Measurements from ENCODE around the gene CD226. TPM values are rescaled to one million over a fixed set of nuclear protein-coding genes. Genes with fewer than 3 reads are reported as not detected.

The CD226 gene
- total RNA-seq, 1 donor from 2014 or later, result not detected

DNA sequence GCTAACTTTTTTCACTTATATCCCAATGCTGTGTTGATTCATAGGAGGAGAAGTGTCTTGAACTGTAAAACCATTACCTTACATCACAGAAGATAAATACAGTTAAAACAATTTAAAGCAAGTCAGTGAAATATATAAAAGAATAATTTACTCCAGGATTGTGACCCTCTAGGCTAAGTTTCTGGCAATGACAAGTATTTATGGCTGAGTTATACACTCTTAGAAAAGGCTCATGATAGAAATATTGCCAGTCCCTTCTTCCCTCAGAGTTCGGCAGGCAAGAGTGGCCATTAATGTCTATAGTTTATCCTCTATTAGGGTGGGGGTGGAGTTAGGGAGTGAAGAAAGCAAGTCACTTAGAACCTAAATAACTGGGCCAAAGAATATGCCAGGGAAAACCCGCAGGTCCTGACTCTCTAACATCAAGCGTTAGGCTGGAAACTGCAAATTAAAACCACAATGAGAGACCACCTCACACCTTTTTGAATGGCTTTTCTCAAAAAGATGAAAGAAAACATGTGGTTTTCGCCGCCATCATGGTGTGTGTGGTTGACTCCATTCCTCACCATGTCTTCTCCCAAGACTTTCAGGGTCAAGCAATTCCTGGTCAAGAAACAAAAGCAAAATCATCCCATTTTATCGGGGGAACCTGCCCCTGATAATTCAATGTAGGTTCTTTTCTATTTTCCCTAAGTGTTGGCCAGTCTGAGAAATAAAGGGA lies 69.3 kb downstream of the CD226 start:
- Histone ChIP-seq H3K4me2 (no peak overlapping the region), H3K4me1 (no peaks in the 10 kb centered on the region), H2AFZ (replicated peaks) (no peak overlapping the region), H3K27me3 (no peaks in the 10 kb centered on the region), H3K27ac (no peak overlapping the region), H3F3A (ENCODE audit: low read depth) (no peaks in the 10 kb centered on the region), H3K36me3 (no peaks in the 10 kb centered on the region), H3K4me3 (no peak overlapping the region), H3K9ac (no peak overlapping the region), H4K20me1 (ENCODE audit: low read depth) (no peaks in the 10 kb centered on the region), H3K79me2 (ENCODE audit: low read depth) (no peaks in the 10 kb centered on the region), H3K9me3 (ENCODE audit: low read depth) (no peaks in the 10 kb centered on the region)
- TF ChIP-seq EZH2 (IDR thresholded peaks at IDR 0.05), result no peak
- H3K36me3 Mint-ChIP-seq, result no peaks in the 10 kb centered on the region
- H3K4me1 Mint-ChIP-seq, result peaks cover 33% of the 10 kb centered on the region
- peak overlapping the region; percentile 44 for H3K4me3 Mint-ChIP-seq
- DNase-seq (ENCODE audit: low spot score), result no peak
- peaks cover 3% of the 10 kb centered on the region for H3K27me3 Mint-ChIP-seq (ENCODE audit: insufficient read depth, low read depth)
- H3K27ac Mint-ChIP-seq, result peak overlapping the region; percentile 51
- peaks cover 2% of the 10 kb centered on the region for H3K9me3 Mint-ChIP-seq

DNA sequence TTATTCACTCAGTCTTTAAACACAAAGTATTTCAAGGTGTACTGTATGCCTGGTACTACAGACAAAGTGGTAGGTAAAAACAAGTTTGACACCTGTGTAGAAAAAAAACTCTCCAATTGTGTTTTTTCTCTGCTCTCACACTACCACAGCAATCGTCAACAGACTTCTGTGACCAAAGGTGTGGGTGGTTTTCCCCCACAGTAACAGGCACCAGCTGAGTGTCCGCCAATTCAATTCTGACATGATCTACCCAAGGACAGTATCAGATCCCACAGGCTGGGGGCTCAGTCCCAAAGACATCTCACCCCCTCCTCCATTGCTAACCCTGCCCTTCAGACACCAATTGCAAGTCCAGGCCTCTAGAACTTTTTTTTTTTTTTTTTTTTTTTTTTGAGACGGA lies 71.2 kb downstream of the CD226 start:
- no peaks in the 10 kb centered on the region for H3K27me3 ChIP-seq
- no peak for DNase-seq (ENCODE audit: low spot score)
- TF ChIP-seq EZH2 (IDR thresholded peaks at IDR 0.05) (no peak), EZH2phosphoT487 (IDR thresholded peaks at IDR 0.05) (no peak)
- TF ChIP-seq, protein P1, sequence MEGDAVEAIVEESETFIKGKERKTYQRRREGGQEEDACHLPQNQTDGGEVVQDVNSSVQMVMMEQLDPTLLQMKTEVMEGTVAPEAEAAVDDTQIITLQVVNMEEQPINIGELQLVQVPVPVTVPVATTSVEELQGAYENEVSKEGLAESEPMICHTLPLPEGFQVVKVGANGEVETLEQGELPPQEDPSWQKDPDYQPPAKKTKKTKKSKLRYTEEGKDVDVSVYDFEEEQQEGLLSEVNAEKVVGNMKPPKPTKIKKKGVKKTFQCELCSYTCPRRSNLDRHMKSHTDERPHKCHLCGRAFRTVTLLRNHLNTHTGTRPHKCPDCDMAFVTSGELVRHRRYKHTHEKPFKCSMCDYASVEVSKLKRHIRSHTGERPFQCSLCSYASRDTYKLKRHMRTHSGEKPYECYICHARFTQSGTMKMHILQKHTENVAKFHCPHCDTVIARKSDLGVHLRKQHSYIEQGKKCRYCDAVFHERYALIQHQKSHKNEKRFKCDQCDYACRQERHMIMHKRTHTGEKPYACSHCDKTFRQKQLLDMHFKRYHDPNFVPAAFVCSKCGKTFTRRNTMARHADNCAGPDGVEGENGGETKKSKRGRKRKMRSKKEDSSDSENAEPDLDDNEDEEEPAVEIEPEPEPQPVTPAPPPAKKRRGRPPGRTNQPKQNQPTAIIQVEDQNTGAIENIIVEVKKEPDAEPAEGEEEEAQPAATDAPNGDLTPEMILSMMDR (IDR thresholded peaks at IDR 0.05), result no peak
- H3K27ac ChIP-seq, result no peak overlapping the region
- H3K27me3 Mint-ChIP-seq (ENCODE audit: insufficient read depth, low read depth), result peaks cover 3% of the 10 kb centered on the region
- no peak overlapping the region for H3K4me2 ChIP-seq
- no peaks in the 10 kb centered on the region for H4K20me1 ChIP-seq (ENCODE audit: low read depth)
- H3K27ac Mint-ChIP-seq, result no peak overlapping the region
- H3K36me3 ChIP-seq, result no peaks in the 10 kb centered on the region
- no peak overlapping the region for H3K4me3 ChIP-seq
- no peaks in the 10 kb centered on the region for H3K9me3 ChIP-seq (ENCODE audit: low read depth)
- peaks cover 40% of the 10 kb centered on the region for H3K4me1 Mint-ChIP-seq
- H3K4me3 Mint-ChIP-seq, result no peak overlapping the region
- H3K79me2 ChIP-seq (ENCODE audit: low read depth), result no peaks in the 10 kb centered on the region
- H3K9me3 Mint-ChIP-seq, result peaks cover 2% of the 10 kb centered on the region
- no peaks in the 10 kb centered on the region for H3K36me3 Mint-ChIP-seq
- H3K4me1 ChIP-seq, result no peaks in the 10 kb centered on the region
- H2AFZ ChIP-seq (replicated peaks), result no peak overlapping the region
- H3F3A ChIP-seq (ENCODE audit: low read depth), result no peaks in the 10 kb centered on the region
- H3K9ac ChIP-seq, result no peak overlapping the region

DNA sequence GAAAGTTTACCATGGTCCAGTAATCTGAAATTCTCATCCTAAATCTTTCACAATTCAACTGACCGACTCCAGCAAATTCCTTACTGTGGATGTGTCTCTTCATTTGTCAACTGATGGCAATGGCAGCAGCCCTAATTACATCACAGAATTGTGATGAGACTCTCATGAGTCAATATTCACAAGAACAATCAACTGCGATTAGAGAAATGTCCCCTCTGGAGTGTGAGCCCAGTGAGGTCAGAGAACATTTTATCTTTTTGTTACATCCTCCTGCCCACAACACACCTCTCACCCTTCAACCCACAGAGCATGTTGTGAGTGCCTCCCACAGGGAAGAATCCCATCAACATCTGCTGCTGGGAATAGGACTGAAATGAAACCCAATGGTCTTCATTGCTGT lies 73.6 kb downstream of the CD226 start:
- no peaks in the 10 kb centered on the region for H3K4me1 ChIP-seq
- H3K79me2 ChIP-seq (ENCODE audit: low read depth), result no peaks in the 10 kb centered on the region
- no peaks in the 10 kb centered on the region for H4K20me1 ChIP-seq (ENCODE audit: low read depth)
- H3K27ac Mint-ChIP-seq, result no peak overlapping the region
- H2AFZ ChIP-seq (replicated peaks), result peak overlapping the region; percentile 63
- no peak overlapping the region for H3K4me2 ChIP-seq
- peaks cover 6% of the 10 kb centered on the region for H3K27me3 Mint-ChIP-seq (ENCODE audit: insufficient read depth, low read depth)
- H3K27me3 ChIP-seq, result no peaks in the 10 kb centered on the region
- no peak overlapping the region for H3K27ac ChIP-seq
- H3K9me3 Mint-ChIP-seq, result peaks cover 2% of the 10 kb centered on the region
- no peak overlapping the region for H3K4me3 Mint-ChIP-seq
- H3K4me1 Mint-ChIP-seq, result peaks cover 43% of the 10 kb centered on the region
- no peak for DNase-seq (ENCODE audit: low spot score)
- no peaks in the 10 kb centered on the region for H3F3A ChIP-seq (ENCODE audit: low read depth)
- no peaks in the 10 kb centered on the region for H3K36me3 ChIP-seq
- no peak overlapping the region for H3K4me3 ChIP-seq
- TF ChIP-seq EZH2 (IDR thresholded peaks at IDR 0.05), result no peak
- H3K9me3 ChIP-seq (ENCODE audit: low read depth), result no peaks in the 10 kb centered on the region
- no peaks in the 10 kb centered on the region for H3K36me3 Mint-ChIP-seq
- no peak overlapping the region for H3K9ac ChIP-seq

DNA sequence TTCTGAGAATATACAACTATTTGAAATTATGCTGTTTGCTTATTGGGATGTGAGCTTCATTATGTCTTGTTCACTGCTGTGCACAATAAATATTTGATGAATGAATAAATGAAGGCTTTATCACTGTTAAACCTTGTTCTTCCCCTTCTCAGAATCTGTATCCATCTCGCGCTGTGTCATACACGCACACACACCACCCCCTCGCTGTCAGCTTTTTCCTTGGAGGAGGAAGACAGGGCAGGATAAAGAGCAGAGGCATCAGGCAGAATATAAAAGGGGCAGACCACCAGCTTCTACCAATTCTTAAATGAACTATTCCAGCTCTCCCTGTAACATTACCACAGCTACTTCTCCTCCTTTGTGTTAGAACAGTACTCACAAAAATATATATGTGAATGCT lies 75.0 kb downstream of the CD226 start:
- Histone ChIP-seq H3F3A (ENCODE audit: low read depth) (no peaks in the 10 kb centered on the region), H3K4me1 (no peaks in the 10 kb centered on the region), H3K27ac (no peak overlapping the region), H2AFZ (replicated peaks) (no peak overlapping the region), H3K27me3 (no peaks in the 10 kb centered on the region), H3K9me3 (ENCODE audit: low read depth) (no peaks in the 10 kb centered on the region), H3K4me3 (no peak overlapping the region), H3K79me2 (ENCODE audit: low read depth) (no peaks in the 10 kb centered on the region), H3K4me2 (no peak overlapping the region), H4K20me1 (ENCODE audit: low read depth) (no peaks in the 10 kb centered on the region), H3K9ac (no peak overlapping the region), H3K36me3 (no peaks in the 10 kb centered on the region)
- peaks cover 2% of the 10 kb centered on the region for H3K9me3 Mint-ChIP-seq
- H3K4me3 Mint-ChIP-seq, result no peak overlapping the region
- peaks cover 29% of the 10 kb centered on the region for H3K4me1 Mint-ChIP-seq
- no peak overlapping the region for H3K27ac Mint-ChIP-seq
- DNase-seq (ENCODE audit: low spot score), result no peak
- no peak for TF ChIP-seq EZH2phosphoT487 (IDR thresholded peaks at IDR 0.05)
- no peak for TF ChIP-seq EZH2 (IDR thresholded peaks at IDR 0.05)
- TF ChIP-seq, protein P1 (IDR thresholded peaks at IDR 0.05), result no peak
- no peaks in the 10 kb centered on the region for H3K36me3 Mint-ChIP-seq
- H3K27me3 Mint-ChIP-seq (ENCODE audit: insufficient read depth, low read depth), result peaks cover 4% of the 10 kb centered on the region
